ENCODE results near the gene RAB3GAP2.

DNA sequence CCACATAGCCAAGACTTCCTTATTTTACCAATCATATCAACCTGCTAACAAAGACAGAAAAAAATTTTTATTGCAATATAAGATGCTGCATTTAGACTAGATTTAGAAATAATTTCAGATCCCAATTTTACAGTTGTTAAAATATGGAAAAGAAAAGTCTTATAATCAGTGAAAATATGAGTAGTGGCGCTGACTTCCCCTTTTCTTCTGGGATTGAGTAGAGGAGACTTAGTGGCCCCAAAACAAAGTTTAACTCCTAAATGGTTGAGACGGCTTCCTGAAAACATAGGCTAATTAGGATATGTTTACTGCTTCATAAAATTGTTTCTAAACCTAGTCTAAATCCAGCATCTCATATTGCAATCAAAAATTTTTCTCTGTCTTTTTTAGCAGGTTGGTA lies 68.4 kb downstream of the RAB3GAP2 start:
- TF ChIP-seq RFX1 (IDR thresholded peaks at IDR 0.05) (no peak), STAG1 (CRISPR knock-in tag; IDR thresholded peaks at IDR 0.05) (no peak), SP1 (IDR thresholded peaks at IDR 0.05) (no peak), SP1 (CRISPR knock-in tag; IDR thresholded peaks at IDR 0.05) (no peak), KAT8 (CRISPR knock-in tag; IDR thresholded peaks at IDR 0.05) (no peak), MATR3 (CRISPR knock-in tag; IDR thresholded peaks at IDR 0.05) (no peak), IKZF4 (CRISPR knock-in tag; IDR thresholded peaks at IDR 0.05; ENCODE audit: borderline replicate concordance, low read depth, not compliant biosample characterization) (no peak), POLR2AphosphoS5 (IDR thresholded peaks at IDR 0.05; ENCODE audit: low read depth, low read length) (no peak), ZNF441 (CRISPR knock-in tag; IDR thresholded peaks at IDR 0.05; ENCODE audit: borderline replicate concordance) (no peak), ATF7 (IDR thresholded peaks at IDR 0.05) (no peak), ATF7 (CRISPR knock-in tag; IDR thresholded peaks at IDR 0.05) (no peak), ZNF775 (CRISPR knock-in tag; IDR thresholded peaks at IDR 0.05; ENCODE audit: borderline replicate concordance) (no peak), POLR2A (IDR thresholded peaks at IDR 0.05; ENCODE audit: insufficient read depth in 1 of 2, low read depth in 2 of 2, low read length in 2 of 2) (no peak)
